HG03025 (cell line): Measurements from ENCODE around the gene TMEM147.

Source experiments
- ATAC-seq: cut with Tn5 transposase; IDR thresholded peaks from one replicate; pipeline ENCODE4 v1.9.1; 2021; ENCODE audit warnings: mild to moderate bottlenecking, moderate library complexity; ENCODE audit not compliant: unreplicated experiment, low FRiP score

The TMEM147 gene, protein sequence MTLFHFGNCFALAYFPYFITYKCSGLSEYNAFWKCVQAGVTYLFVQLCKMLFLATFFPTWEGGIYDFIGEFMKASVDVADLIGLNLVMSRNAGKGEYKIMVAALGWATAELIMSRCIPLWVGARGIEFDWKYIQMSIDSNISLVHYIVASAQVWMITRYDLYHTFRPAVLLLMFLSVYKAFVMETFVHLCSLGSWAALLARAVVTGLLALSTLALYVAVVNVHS

GRCh38 chr19:35545001-35545854 lies at the start of gene TMEM147:
TMEM147 (plus strand) TSS chr19:35545626; CDS start chr19:35545740, 114 bp downstream.
- ATAC-seq = peak; percentile 57

- ATAC-seq = no peak
Measured at GRCh38 chr19:35497406-35497805, 48.0 kb upstream of the TMEM147 start.

DNA sequence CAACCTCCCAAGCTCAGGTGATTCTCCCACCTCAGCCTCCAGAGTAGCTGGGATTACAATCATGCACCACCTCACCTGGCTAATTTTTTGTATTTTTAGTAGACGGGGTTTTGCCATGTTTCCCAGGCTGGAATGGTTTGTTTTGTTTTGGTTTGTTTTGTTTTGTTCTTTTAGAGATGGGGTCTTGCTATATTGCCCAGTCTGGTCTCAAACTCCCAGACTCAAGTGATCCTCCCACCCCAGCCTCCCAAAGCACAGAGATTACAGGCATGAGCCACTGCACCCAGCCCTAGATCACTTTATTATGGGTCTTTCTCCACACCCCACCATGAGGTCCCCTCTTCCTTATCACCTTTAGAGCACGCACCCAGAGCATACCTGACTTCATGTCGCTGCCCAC lies 47.2 kb upstream of the TMEM147 start:
- no peak for ATAC-seq

GRCh38 chr19:35498984-35499527 lies 46.4 kb upstream of the TMEM147 start:
- no peak for ATAC-seq

DNA sequence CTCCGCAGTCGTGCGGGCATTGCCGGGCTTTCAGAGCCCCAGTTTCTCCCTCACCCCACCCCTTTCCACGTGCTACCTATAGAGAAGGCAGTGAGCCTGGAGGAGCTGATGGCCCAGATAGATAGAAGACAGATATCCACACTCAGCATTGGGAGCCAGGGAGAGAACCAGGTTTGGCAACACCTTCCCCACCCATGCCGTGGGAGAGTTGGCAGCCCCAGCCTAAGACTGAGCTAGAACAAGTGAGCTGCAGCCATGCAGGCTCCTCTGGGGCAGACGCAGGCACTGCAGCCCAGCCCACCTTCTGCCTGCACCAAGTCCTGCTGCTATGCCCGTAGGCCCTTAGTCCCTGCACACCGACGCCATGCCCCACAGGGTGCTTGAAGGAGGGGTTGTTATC lies 44.8 kb upstream of the TMEM147 start:
- ATAC-seq = no peak

GRCh38 chr19:35501684-35502083 lies 43.7 kb upstream of the TMEM147 start:
- ATAC-seq = no peak

GRCh38 chr19:35502751-35503150 lies 42.7 kb upstream of the TMEM147 start:
- no peak for ATAC-seq

DNA sequence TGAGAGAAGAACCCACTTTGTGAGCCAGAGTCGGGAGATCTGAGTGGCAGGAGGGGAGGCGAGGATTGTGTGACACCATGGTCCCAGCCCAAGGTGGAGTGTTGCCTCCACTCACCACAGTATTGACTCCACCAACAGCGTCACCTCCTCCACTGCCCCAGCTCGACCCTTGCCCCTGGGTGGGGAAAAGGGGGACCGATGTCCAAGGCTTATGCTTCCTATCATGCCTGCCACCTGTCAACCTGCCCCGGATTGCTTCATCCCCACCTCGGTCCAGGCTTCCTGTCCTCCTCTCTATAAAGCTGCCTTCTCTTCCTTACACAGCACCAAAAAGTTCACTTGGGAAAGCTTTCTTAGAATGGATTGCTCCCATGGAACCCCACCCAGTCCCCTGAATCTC lies 39.4 kb upstream of the TMEM147 start:
- ATAC-seq = no peak

- ATAC-seq = no peak
Measured at GRCh38 chr19:35507561-35507960, 37.9 kb upstream of the TMEM147 start.

DNA sequence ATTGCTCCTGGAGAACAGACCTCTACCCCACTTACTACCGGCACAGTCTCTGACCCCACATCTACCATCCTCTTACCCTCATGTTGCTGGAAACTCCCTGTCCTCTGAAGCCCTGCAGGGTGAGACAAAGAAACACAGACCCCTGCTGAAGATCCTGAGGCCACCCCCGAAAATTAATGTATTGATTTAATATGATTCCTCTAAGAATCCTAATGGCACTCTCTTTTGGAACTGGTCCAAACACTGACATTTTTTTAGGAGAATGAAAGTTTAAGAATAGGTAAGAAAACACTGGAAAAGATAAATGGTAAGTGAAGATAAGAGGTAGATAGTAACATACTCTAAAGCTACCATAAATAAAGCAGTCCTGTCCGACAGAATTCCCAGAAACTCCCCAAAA lies 37.3 kb upstream of the TMEM147 start:
- ATAC-seq = no peak

- ATAC-seq = no peak
Measured at GRCh38 chr19:35509018-35509652, 36.3 kb upstream of the TMEM147 start.

- ATAC-seq = no peak
Measured at GRCh38 chr19:35509861-35510625, 35.4 kb upstream of the TMEM147 start.

DNA sequence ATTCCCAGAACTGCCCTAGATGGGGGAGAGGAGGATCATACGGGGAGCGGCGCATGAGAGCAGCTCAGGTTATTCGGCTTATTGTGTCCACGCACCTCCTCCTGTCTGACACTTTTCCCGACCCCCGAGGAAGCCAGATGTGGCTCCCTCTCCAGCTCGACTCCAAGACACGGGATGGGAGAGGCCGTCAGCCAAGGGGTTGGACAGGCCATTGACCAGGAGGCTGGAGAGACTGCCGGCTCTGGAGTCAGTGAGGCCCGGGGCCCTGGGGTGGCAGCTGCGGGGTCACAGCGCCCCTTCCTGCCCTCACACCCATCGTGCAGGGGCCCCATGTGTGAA lies 34.8 kb upstream of the TMEM147 start:
- no peak for ATAC-seq

GRCh38 chr19:35511337-35511736 lies 34.1 kb upstream of the TMEM147 start:
- no peak for ATAC-seq

DNA sequence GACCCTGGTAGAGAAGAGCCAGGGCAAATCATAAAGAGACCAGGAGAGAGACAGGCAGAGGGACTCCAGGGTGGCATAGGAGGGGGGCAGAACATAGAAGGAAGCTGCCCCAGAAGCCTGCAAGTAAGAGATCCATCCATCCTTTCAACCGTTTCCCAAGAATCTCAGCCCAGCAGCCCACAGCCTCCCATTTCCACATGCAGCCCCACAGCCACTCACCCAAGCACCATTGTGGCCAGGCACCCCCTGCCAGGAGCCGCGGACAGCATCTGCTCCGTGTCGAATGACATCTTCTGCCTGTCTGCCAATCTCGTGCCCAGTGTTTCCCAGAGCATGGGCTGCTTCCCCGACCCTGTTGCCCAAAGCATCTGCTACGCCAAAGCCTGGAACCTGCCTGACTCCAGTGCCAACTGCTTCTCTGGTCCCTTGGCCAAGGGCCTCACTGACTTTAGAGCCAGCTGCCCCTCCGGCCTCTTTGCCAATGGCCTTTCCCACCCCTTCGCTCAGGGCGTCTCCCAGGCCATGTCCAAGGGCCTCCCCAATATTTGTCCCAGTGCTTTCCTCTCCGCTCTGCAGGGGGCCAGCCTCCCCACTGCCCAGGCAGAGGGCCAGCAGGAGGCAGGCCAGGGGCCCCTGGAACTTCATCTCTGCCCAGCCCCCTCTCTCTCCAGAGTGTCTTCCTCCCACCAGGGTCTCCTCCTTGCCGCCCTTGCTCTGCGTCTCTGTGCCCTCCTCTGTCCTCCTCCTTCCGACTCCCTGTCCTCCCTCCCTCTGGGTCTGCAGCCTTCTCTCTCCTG lies 32.4 kb upstream of the TMEM147 start:
- no peak for ATAC-seq

DNA sequence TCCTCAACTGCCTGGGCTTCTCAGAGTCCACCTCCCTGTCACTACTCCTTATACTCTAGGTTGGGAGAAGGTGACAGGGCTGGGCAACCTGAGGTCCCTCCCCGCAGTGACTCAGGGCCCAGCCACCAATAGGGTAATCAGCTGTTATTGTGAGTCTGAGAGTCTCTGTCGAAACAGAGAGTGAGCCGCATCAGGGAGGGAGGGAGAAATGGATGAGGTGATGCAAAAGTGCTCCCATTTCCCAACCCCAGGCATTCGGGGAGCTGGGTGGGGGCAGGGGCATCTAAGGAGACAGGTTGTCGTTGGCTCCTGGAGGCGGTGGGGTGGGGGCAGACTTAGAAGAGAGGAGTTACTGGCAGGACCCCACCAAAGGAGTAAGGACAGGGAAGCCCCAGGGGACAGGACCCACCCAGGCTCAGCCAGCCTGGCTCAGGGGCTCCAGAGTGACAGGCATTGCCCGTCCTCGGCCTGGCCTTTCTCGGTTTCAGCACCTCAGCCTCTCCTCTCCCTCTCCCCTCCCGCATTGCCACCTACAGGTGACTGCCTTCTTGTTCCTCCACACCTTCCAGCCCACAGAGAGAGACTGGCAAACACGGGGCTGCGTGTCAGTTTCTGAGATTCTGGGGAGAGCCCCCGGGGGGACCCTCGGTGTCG lies 31.7 kb upstream of the TMEM147 start, which contains the start of gene DMKN:
TSS of gene DMKN (minus strand) at position 22 of the 654 bp plus-strand sequence. CDS start 174 bp downstream, outside the sequence.
- no peak for ATAC-seq

GRCh38 chr19:35514282-35514809 lies 31.1 kb upstream of the TMEM147 start:
- no peak for ATAC-seq

- no peak for ATAC-seq
Measured at GRCh38 chr19:35516310-35516709, 29.1 kb upstream of the TMEM147 start.

- ATAC-seq = no peak
Measured at GRCh38 chr19:35517342-35517741, 28.1 kb upstream of the TMEM147 start.
